OCI-LY3 (cell line): ENCODE results near the gene ARFIP1.
A peak's percentile ranks its signal among the peaks of the same experiment; 100 is the strongest.

Source experiments
- H2AFZ ChIP-seq: fragments of 200-600, 300-600 bp; shearing (Covaris generic); 2 replicates; pipeline ENCODE4 v1.6.0; 2014; ENCODE audit warnings: antibody characterized with exemption, low read depth, low read length
- H3K27ac ChIP-seq: fragments of 200-600, 300-600 bp; sonication (generic); 2 replicates; pipeline ENCODE4 v1.5.1; 2014; ENCODE audit warnings: mild to moderate bottlenecking, low read length, moderate library complexity, mixed read lengths
- H3K27me3 ChIP-seq: fragments of 200-600, 300-600 bp; sonication (generic); 2 replicates; pipeline ENCODE4 v1.6.1; 2014; ENCODE audit warnings: low read depth, low read length, mixed read lengths
- H3K36me3 ChIP-seq: fragments of 200-600, 300-600 bp; sonication (generic); replicated peaks from 2 replicates; pipeline ENCODE3; 2014; ENCODE audit warnings: low read depth, low read length, mixed read lengths
- H3K4me1 ChIP-seq: fragments of 300-600, 200-600 bp; sonication (generic); 2 replicates; pipeline ENCODE4 v1.6.1; 2014; ENCODE audit warnings: low read length, mixed read lengths
- H3K4me2 ChIP-seq: fragments of 200-600, 300-600 bp; sonication (generic); 2 replicates; pipeline ENCODE4 v1.6.1; 2014; ENCODE audit warnings: low read length, mixed read lengths
- H3K4me3 ChIP-seq: fragments of 300-600, 200-600 bp; sonication (generic); 2 replicates; pipeline ENCODE4 v1.5.1; 2014; ENCODE audit warnings: antibody characterized with exemption, mild to moderate bottlenecking, low read length, moderate library complexity
- H3K79me2 ChIP-seq: fragments of 300-600, 200-600 bp; shearing (Covaris generic); 2 replicates; pipeline ENCODE4 v1.6.1; 2014; ENCODE audit warnings: mild to moderate bottlenecking, low read length, mixed read lengths
- H3K9ac ChIP-seq: fragments of 300-600, 200-600 bp; shearing (Covaris generic); 2 replicates; pipeline ENCODE4 v1.6.0; 2014; ENCODE audit warnings: mild to moderate bottlenecking, low read length, moderate library complexity
- H3K9me3 ChIP-seq: fragments of 200-600, 300-600 bp; shearing (Covaris generic); 2 replicates; pipeline ENCODE4 v1.6.1; 2014; ENCODE audit warnings: low read length, mixed read lengths; ENCODE audit not compliant: insufficient read depth
- H4K20me1 ChIP-seq: fragments of 200-600, 300-600 bp; sonication (generic); 2 replicates; pipeline ENCODE4 v1.6.1; 2016; ENCODE audit warnings: low read length, mixed read lengths; ENCODE audit not compliant: insufficient read depth
- EZH2phosphoT487 ChIP-seq: fragments of 200-600 bp; shearing (Covaris generic); IDR thresholded peaks from 2 replicates; pipeline ENCODE4 v1.6.1; 2018; ENCODE audit warnings: antibody characterized with exemption, mixed run types, low read depth
- TF ChIP-seq, protein P1 (sequence below): fragments of 200-600, 300-600 bp; sonication (generic); IDR thresholded peaks from 2 replicates; pipeline ENCODE4 v1.5.1; 2014; ENCODE audit warnings: antibody characterized with exemption, low read length, low read depth

The ARFIP1 gene

DNA sequence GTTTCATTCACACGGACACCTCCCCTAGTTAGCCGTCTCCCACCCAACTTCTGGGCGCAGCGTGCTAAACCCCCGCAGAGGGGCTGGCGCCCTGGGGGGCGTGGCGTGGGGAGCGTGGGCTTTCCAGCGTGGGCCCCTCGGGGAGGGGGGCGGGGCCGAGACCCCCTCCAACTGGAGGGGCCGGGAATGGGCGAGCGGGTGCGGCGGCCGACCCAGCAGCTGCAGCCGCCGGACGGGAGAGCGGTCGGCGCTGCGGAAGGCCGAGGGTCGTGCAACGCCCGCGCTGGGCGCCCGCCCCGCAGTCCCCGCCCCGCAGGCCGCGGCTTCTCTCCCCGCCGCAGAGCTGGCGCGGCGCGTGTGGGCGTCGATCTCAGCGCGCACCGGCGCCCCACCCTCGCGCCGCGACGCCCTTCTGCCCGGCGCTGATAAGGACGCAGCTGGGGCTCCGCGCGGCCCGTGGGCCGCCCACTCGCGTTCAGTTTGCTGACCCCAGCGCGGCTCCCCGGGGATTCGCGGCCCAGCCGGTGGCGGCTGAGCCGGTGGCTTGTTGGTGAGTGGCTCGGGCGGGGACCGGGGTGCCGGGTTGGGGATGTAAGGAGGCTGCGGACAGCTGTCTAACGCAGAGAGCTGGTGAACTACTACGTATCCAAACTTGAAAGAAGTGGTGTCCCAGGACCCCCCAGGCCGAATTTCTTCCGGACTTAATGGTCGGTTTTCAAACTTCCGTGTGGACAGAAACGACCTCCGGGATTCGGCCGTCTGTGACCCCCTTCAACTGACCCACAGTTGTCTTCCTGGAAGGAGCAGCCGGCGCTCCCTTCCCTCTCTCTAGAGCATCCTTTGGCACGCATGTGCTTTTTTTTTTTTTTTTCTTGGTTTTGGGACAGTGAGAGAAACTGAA, 157.8 kb downstream of the ARFIP1 start:
- TF ChIP-seq, protein P1, sequence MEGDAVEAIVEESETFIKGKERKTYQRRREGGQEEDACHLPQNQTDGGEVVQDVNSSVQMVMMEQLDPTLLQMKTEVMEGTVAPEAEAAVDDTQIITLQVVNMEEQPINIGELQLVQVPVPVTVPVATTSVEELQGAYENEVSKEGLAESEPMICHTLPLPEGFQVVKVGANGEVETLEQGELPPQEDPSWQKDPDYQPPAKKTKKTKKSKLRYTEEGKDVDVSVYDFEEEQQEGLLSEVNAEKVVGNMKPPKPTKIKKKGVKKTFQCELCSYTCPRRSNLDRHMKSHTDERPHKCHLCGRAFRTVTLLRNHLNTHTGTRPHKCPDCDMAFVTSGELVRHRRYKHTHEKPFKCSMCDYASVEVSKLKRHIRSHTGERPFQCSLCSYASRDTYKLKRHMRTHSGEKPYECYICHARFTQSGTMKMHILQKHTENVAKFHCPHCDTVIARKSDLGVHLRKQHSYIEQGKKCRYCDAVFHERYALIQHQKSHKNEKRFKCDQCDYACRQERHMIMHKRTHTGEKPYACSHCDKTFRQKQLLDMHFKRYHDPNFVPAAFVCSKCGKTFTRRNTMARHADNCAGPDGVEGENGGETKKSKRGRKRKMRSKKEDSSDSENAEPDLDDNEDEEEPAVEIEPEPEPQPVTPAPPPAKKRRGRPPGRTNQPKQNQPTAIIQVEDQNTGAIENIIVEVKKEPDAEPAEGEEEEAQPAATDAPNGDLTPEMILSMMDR, result no peak
- peak; percentile 59; the same call in 1 of the 2 replicates for TF ChIP-seq EZH2phosphoT487
- H3K9ac ChIP-seq, result peak overlapping the region; percentile 18; the same call in 1 of the 2 replicates
- H3K27me3 ChIP-seq, result peaks cover 68% of the 10 kb centered on the region
- no peaks in the 10 kb centered on the region for H3K79me2 ChIP-seq
- H3K4me3 ChIP-seq, result peak overlapping the region; percentile 80
- peak overlapping the region; percentile 96 for H3K4me2 ChIP-seq
- H4K20me1 ChIP-seq, result 0 out of 2 replicates have a peak, but pooled peaks cover 5% of the 10 kb centered on the region
- peak overlapping the region; percentile 11; the same call in 1 of the 2 replicates for H2AFZ ChIP-seq
- no peak overlapping the region for H3K27ac ChIP-seq
- no peaks in the 10 kb centered on the region for H3K36me3 ChIP-seq
- peaks cover 12% of the 10 kb centered on the region for H3K4me1 ChIP-seq
- H3K9me3 ChIP-seq, result no peaks in the 10 kb centered on the region

DNA sequence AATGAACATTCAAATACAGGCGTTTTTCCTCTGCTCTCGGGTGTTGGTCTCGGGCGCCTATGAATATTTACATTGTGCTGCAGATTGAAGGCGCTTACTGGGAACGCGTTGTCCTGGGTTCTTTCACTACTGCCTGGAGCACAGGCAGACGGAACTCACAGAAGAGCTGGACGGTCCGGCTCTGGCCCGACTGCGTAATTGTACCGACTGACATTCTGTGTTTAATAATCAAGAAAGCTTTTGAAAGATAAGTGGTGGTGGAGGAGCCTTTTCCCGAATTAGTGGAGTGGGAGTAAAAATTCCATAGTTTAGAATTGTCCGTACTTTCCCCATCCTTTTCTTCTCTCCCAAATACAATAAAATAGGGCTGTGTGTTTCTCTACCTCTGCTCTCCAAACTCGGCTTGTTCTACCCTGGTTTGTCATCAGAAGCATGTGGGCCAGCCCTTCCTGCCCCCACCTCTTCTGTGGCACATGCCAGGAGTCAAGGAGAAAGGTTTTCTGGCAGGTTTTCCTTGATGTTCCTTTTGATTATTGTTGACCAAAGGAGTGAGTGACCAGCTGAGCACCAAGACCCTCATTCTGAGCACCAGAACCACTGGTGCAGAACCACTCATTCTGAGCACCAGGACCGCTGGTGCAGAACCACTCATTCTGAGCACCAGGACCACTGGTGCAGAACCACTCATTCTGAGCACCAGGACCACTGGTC, 158.6 kb downstream of the ARFIP1 start:
- H3K27me3 ChIP-seq, result peaks cover 68% of the 10 kb centered on the region
- TF ChIP-seq EZH2phosphoT487, result 0 out of 2 replicates have a peak, but pooled peaks have one; percentile 1
- TF ChIP-seq, protein P1, result no peak
- H3K9me3 ChIP-seq, result no peaks in the 10 kb centered on the region
- H4K20me1 ChIP-seq, result 0 out of 2 replicates have a peak, but pooled peaks cover 5% of the 10 kb centered on the region
- no peak overlapping the region for H2AFZ ChIP-seq
- peaks cover 12% of the 10 kb centered on the region for H3K4me1 ChIP-seq
- H3K27ac ChIP-seq, result no peak overlapping the region
- peak overlapping the region; percentile 80 for H3K4me3 ChIP-seq
- peak overlapping the region; percentile 96 for H3K4me2 ChIP-seq
- H3K9ac ChIP-seq, result 0 out of 2 replicates have a peak overlapping the region, but pooled peaks have one; percentile 5
- no peaks in the 10 kb centered on the region for H3K79me2 ChIP-seq
- H3K36me3 ChIP-seq, result no peaks in the 10 kb centered on the region

- Histone ChIP-seq H3K79me2 (no peaks in the 10 kb centered on the region), H4K20me1 (0 out of 2 replicates have a peak, but pooled peaks cover 5% of the 10 kb centered on the region), H2AFZ (no peak overlapping the region), H3K27ac (no peak overlapping the region), H3K4me2 (no peak overlapping the region), H3K27me3 (peaks cover 64% of the 10 kb centered on the region), H3K4me3 (no peak overlapping the region), H3K9ac (no peak overlapping the region), H3K36me3 (no peaks in the 10 kb centered on the region), H3K4me1 (peaks cover 12% of the 10 kb centered on the region), H3K9me3 (no peaks in the 10 kb centered on the region)
- TF ChIP-seq EZH2phosphoT487, result no peak
- TF ChIP-seq, protein P1, result no peak
Measured at GRCh38 chr4:152939621-152940020, 159.9 kb downstream of the ARFIP1 start.

- no peak overlapping the region for H2AFZ ChIP-seq
- no peak overlapping the region for H3K4me3 ChIP-seq
- H3K36me3 ChIP-seq, result no peaks in the 10 kb centered on the region
- peaks cover 59% of the 10 kb centered on the region for H3K27me3 ChIP-seq
- H3K9ac ChIP-seq, result no peak overlapping the region
- 0 out of 2 replicates have a peak, but pooled peaks cover 5% of the 10 kb centered on the region for H4K20me1 ChIP-seq
- H3K79me2 ChIP-seq, result no peaks in the 10 kb centered on the region
- no peak for TF ChIP-seq EZH2phosphoT487
- TF ChIP-seq, protein P1, result no peak
- H3K4me1 ChIP-seq, result peaks cover 10% of the 10 kb centered on the region
- H3K9me3 ChIP-seq, result no peaks in the 10 kb centered on the region
- H3K27ac ChIP-seq, result no peak overlapping the region
- no peak overlapping the region for H3K4me2 ChIP-seq
Measured at GRCh38 chr4:152940461-152940860, 160.7 kb downstream of the ARFIP1 start.
